Activated T-cell treated with anti-CD3 and anti-CD28 coated beads, Interleukin-2, amount 50 U/mL, for 72 hours (primary cell): ENCODE measurements around the gene HSD17B4. TPM values are rescaled to one million over a fixed set of nuclear protein-coding genes. Genes with fewer than 3 reads are reported as not detected.
"Not testable (repeated sequence)": the region's sequence is repeated elsewhere in the genome, so short reads cannot be mapped to it uniquely, and the experiment has no call there.

Experiments used
- ATAC-seq, 2 donors: fragments of 150-1000 bp; cut with Tn5 transposase; replicated peaks in 1 of 2; 2 replicates each; pipeline ENCODE4 v1.10.0; 2021; ENCODE audit warnings: moderate library complexity in 2 of 2, mild to moderate bottlenecking in 1 of 2
- DNase-seq, 2 donors: peaks; one replicate each; pipeline ENCODE4 v3.0.0; 2021 to 2022; ENCODE audit warnings: mixed read lengths in 1 of 2
- H3K27ac Mint-ChIP-seq: one replicate; pipeline ENCODE4 v1.8.0; 2022; ENCODE audit warnings: mild to moderate bottlenecking, moderate library complexity, mixed read lengths
- H3K27me3 Mint-ChIP-seq: one replicate; pipeline ENCODE4 v1.8.0; 2022; ENCODE audit warnings: low read depth, mixed read lengths
- H3K36me3 Mint-ChIP-seq, 2 donors: one replicate each; pipeline ENCODE4 v1.8.0; 2022; ENCODE audit warnings: mixed read lengths in 2 of 2, mild to moderate bottlenecking in 1 of 2; ENCODE audit not compliant: insufficient read depth in 2 of 2
- H3K4me1 Mint-ChIP-seq: one replicate; pipeline ENCODE4 v1.8.0; 2022; ENCODE audit warnings: low read depth, mixed read lengths
- H3K4me3 Mint-ChIP-seq, 2 donors: one replicate each; pipeline ENCODE4 v1.8.0; 2022; ENCODE audit warnings: mild to moderate bottlenecking in 2 of 2, mixed read lengths in 2 of 2, moderate library complexity in 2 of 2
- H3K9me3 Mint-ChIP-seq, 2 donors: one replicate each; pipeline ENCODE4 v1.8.0; 2022; ENCODE audit warnings: mixed read lengths in 2 of 2
- total RNA-seq, 2 donors: library from RNA; stranded (reverse); gene quantifications; one replicate each; pipeline ENCODE4 v1.2.3, GENCODE V29; 2022

The HSD17B4 gene
- total RNA-seq, 2 donors from 2014 or later: 63.1 to 90.6 TPM

GRCh38 chr5:119444643-119445042 is 7.7 kb upstream of the HSD17B4 start:
- DNase-seq, H3K4me1 Mint-ChIP-seq, H3K27me3 Mint-ChIP-seq, H3K9me3 Mint-ChIP-seq, ATAC-seq, H3K4me3 Mint-ChIP-seq, H3K27ac Mint-ChIP-seq, H3K36me3 Mint-ChIP-seq: not testable (repeated sequence)

GRCh38 chr5:119445544-119445943 is 6.8 kb upstream of the HSD17B4 start:
- Mint-ChIP-seq H3K9me3 (no peaks in the 10 kb centered on the region), H3K4me1 (no peaks in the 10 kb centered on the region)

GRCh38 chr5:119449882-119450281 is 2.4 kb upstream of the HSD17B4 start:
- no peaks in the 10 kb centered on the region for H3K27me3 Mint-ChIP-seq
- ATAC-seq (no peak), DNase-seq (no peak)
- H3K27ac Mint-ChIP-seq: no peak overlapping the region
- H3K9me3 Mint-ChIP-seq: no peaks in the 10 kb centered on the region
- H3K4me3 Mint-ChIP-seq: no peak overlapping the region
- peaks cover 20% of the 10 kb centered on the region for H3K4me1 Mint-ChIP-seq
- H3K36me3 Mint-ChIP-seq: no peaks in the 10 kb centered on the region

More at GRCh38 chr5:119445544-119445943, 6.8 kb upstream of the HSD17B4 start:
- DNase-seq: no peak
- H3K27me3 Mint-ChIP-seq: peaks cover 7% of the 10 kb centered on the region
- no peaks in the 10 kb centered on the region for H3K36me3 Mint-ChIP-seq
- ATAC-seq: no peak
- no peak overlapping the region for H3K4me3 Mint-ChIP-seq
- no peak overlapping the region for H3K27ac Mint-ChIP-seq

GRCh38 chr5:119450627-119451026 is 1.7 kb upstream of the HSD17B4 start:
- Mint-ChIP-seq H3K4me3 (peak overlapping the region in 1 of 2 donors; percentile 35), H3K4me1 (peaks cover 20% of the 10 kb centered on the region)
- not testable (repeated sequence) for H3K9me3 Mint-ChIP-seq, ATAC-seq, H3K36me3 Mint-ChIP-seq, DNase-seq, H3K27me3 Mint-ChIP-seq, H3K27ac Mint-ChIP-seq

GRCh38 chr5:119451561-119451960 is 736 bp upstream of the HSD17B4 start:
- no peak for DNase-seq
- no peak for ATAC-seq
- H3K27ac Mint-ChIP-seq: no peak overlapping the region
- H3K27me3 Mint-ChIP-seq: no peaks in the 10 kb centered on the region
- peaks cover 20% of the 10 kb centered on the region for H3K4me1 Mint-ChIP-seq
- peak overlapping the region; percentile 97 for H3K4me3 Mint-ChIP-seq
- no peaks in the 10 kb centered on the region for H3K36me3 Mint-ChIP-seq
- H3K9me3 Mint-ChIP-seq: no peaks in the 10 kb centered on the region

- H3K4me3 Mint-ChIP-seq: peak overlapping the region; percentile 97
- peaks cover 20% of the 10 kb centered on the region for H3K4me1 Mint-ChIP-seq
- H3K36me3 Mint-ChIP-seq: no peaks in the 10 kb centered on the region
- DNase-seq: no peak
- no peaks in the 10 kb centered on the region for H3K27me3 Mint-ChIP-seq
- ATAC-seq: no peak
- H3K27ac Mint-ChIP-seq: peak overlapping the region; percentile 91
- no peaks in the 10 kb centered on the region for H3K9me3 Mint-ChIP-seq
These were observed 281 bp upstream of the HSD17B4 start for GRCh38 chr5:119452060-119452372.

GRCh38 chr5:119453040-119453373 is 710 bp downstream of the HSD17B4 start:
- peak in 1 of 2 donors; percentile 16 for ATAC-seq
- H3K4me1 Mint-ChIP-seq: peaks cover 20% of the 10 kb centered on the region
- peak overlapping the region; percentile 97 for H3K4me3 Mint-ChIP-seq
- H3K27ac Mint-ChIP-seq: peak overlapping the region; percentile 91
- no peaks in the 10 kb centered on the region for H3K36me3 Mint-ChIP-seq
- DNase-seq: no peak
- H3K9me3 Mint-ChIP-seq: no peaks in the 10 kb centered on the region
- no peaks in the 10 kb centered on the region for H3K27me3 Mint-ChIP-seq

- Mint-ChIP-seq H3K4me3 (no peak overlapping the region), H3K4me1 (peaks cover 24% of the 10 kb centered on the region), H3K27ac (no peak overlapping the region)
These were observed 1.9 kb downstream of the HSD17B4 start for GRCh38 chr5:119454171-119454570.

GRCh38 chr5:119458911-119459632 is 6.8 kb downstream of the HSD17B4 start:
- no peaks in the 10 kb centered on the region for H3K9me3 Mint-ChIP-seq
- no peak for ATAC-seq
- DNase-seq: no peak
- H3K36me3 Mint-ChIP-seq: peaks cover under 1 to 1% of the 10 kb centered on the region in 2 donors
- no peak overlapping the region for H3K4me3 Mint-ChIP-seq
- H3K4me1 Mint-ChIP-seq: peaks cover 7% of the 10 kb centered on the region
- peak overlapping the region; percentile 8 for H3K27ac Mint-ChIP-seq
- H3K27me3 Mint-ChIP-seq: no peaks in the 10 kb centered on the region

More at GRCh38 chr5:119454171-119454570, 1.9 kb downstream of the HSD17B4 start:
- ATAC-seq: no peak
- Mint-ChIP-seq H3K27me3 (no peaks in the 10 kb centered on the region), H3K9me3 (no peaks in the 10 kb centered on the region), H3K36me3 (no peaks in the 10 kb centered on the region)
- DNase-seq: no peak

- ATAC-seq (no peak), DNase-seq (no peak)
- H3K27me3 Mint-ChIP-seq: no peaks in the 10 kb centered on the region
- peaks cover 8 to 12% of the 10 kb centered on the region in 2 donors for H3K9me3 Mint-ChIP-seq
- peaks cover 24 to 38% of the 10 kb centered on the region in 2 donors for H3K36me3 Mint-ChIP-seq
- no peak overlapping the region for H3K4me3 Mint-ChIP-seq
- H3K27ac Mint-ChIP-seq: no peak overlapping the region
- H3K4me1 Mint-ChIP-seq: peaks cover 12% of the 10 kb centered on the region
These were observed 13.3 kb downstream of the HSD17B4 start for GRCh38 chr5:119465640-119466039.

GRCh38 chr5:119468286-119468685 is 16.0 kb downstream of the HSD17B4 start:
- no peak overlapping the region for H3K27ac Mint-ChIP-seq
- H3K4me3 Mint-ChIP-seq: no peak overlapping the region
- DNase-seq (no peak), ATAC-seq (no peak)
- H3K27me3 Mint-ChIP-seq: no peaks in the 10 kb centered on the region
- H3K36me3 Mint-ChIP-seq: peaks cover 24 to 38% of the 10 kb centered on the region in 2 donors
- peaks cover 17% of the 10 kb centered on the region for H3K4me1 Mint-ChIP-seq
- peaks cover 8 to 12% of the 10 kb centered on the region in 2 donors for H3K9me3 Mint-ChIP-seq

GRCh38 chr5:119470105-119470763 is 17.9 kb downstream of the HSD17B4 start:
- Mint-ChIP-seq H3K27me3 (no peaks in the 10 kb centered on the region), H3K36me3 (peaks cover 22 to 30% of the 10 kb centered on the region in 2 donors), H3K9me3 (peaks cover 6 to 12% of the 10 kb centered on the region in 2 donors), H3K4me3 (no peak overlapping the region), H3K4me1 (peaks cover 13% of the 10 kb centered on the region), H3K27ac (no peak overlapping the region)
- no peak for DNase-seq
- ATAC-seq: no peak

GRCh38 chr5:119470851-119471451 is 18.7 kb downstream of the HSD17B4 start:
- H3K27ac Mint-ChIP-seq: no peak overlapping the region
- peaks cover 18 to 23% of the 10 kb centered on the region in 2 donors for H3K36me3 Mint-ChIP-seq

More at GRCh38 chr5:119470851-119471451, 18.7 kb downstream of the HSD17B4 start:
- ATAC-seq: no peak
- Mint-ChIP-seq H3K4me1 (peaks cover 13% of the 10 kb centered on the region), H3K9me3 (peaks cover 4 to 12% of the 10 kb centered on the region in 2 donors), H3K4me3 (no peak overlapping the region), H3K27me3 (no peaks in the 10 kb centered on the region)
- no peak for DNase-seq
